ENCODE data around the gene TEX261.
A peak's percentile ranks its signal among the peaks of the same experiment; 100 is the strongest.

TEX261 gene

GRCh38 chr2:70985956-70986355 is 8.7 kb downstream of the TEX261 start:
- no peaks in the 10 kb centered on the region for H3K27me3 ChIP-seq
- H3K4me1 ChIP-seq (ENCODE audit: control insufficient read depth in 1 of 2, insufficient read depth in 1 of 2, low read depth in 1 of 2, low read length in 1 of 2), result peaks cover 0 to 8% of the 10 kb centered on the region in 2 experiments
- H3K27ac ChIP-seq, result no peak overlapping the region
- peaks cover 55% of the 10 kb centered on the region for H3K36me3 ChIP-seq
- no peaks in the 10 kb centered on the region for H3K9me3 ChIP-seq
- TF ChIP-seq CTCF (IDR thresholded peaks at IDR 0.05), result no peak
- H3K4me3 ChIP-seq (ENCODE audit: low read depth in 1 of 2, low read length in 1 of 2), result no peak overlapping the region

DNA sequence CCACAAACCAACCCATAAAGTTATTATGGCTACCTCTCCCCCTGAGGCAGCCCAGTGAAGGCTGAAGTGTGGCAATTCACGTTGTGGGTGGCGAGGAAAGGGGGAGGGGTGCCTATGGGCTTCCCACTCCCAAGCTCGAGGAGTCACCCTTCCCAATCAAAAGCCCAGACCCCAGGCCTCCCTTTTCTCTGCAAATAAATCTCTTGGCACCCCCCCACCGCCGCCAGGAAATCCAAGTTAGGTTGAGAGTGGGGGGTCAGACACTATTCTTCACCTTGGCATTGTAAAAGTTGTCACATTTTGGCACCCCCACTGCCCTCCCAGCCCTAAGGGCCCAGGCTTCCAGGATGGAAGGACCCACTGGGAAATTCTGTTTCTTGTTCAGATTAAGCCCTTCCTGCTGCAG is 9.4 kb downstream of the TEX261 start:
- H3K4me1 ChIP-seq (ENCODE audit: control insufficient read depth in 1 of 2, insufficient read depth in 1 of 2, low read depth in 1 of 2, low read length in 1 of 2), result peaks cover 0 to 8% of the 10 kb centered on the region in 2 experiments
- H3K9me3 ChIP-seq, result no peaks in the 10 kb centered on the region
- H3K27me3 ChIP-seq, result no peaks in the 10 kb centered on the region
- no peak for TF ChIP-seq CTCF (IDR thresholded peaks at IDR 0.05)
- no peak overlapping the region for H3K27ac ChIP-seq
- H3K36me3 ChIP-seq, result peaks cover 49% of the 10 kb centered on the region
- H3K4me3 ChIP-seq (ENCODE audit: low read depth in 1 of 2, low read length in 1 of 2), result no peak overlapping the region

GRCh38 chr2:70984576-70985282 is 9.9 kb downstream of the TEX261 start:
- Histone ChIP-seq H3K4me3 (ENCODE audit: low read depth in 1 of 2, low read length in 1 of 2) (no peak overlapping the region), H3K36me3 (peaks cover 43% of the 10 kb centered on the region), H3K27ac (no peak overlapping the region), H3K9me3 (no peaks in the 10 kb centered on the region), H3K4me1 (ENCODE audit: control insufficient read depth in 1 of 2, insufficient read depth in 1 of 2, low read depth in 1 of 2, low read length in 1 of 2) (peaks cover 0 to 8% of the 10 kb centered on the region in 2 experiments), H3K27me3 (peaks cover 2% of the 10 kb centered on the region)
- TF ChIP-seq CTCF (IDR thresholded peaks at IDR 0.05), result peak; percentile 78

GRCh38 chr2:70984228-70984575 is 10.5 kb downstream of the TEX261 start:
- H3K27ac ChIP-seq, result no peak overlapping the region
- H3K9me3 ChIP-seq, result no peaks in the 10 kb centered on the region
- peaks cover 38% of the 10 kb centered on the region for H3K36me3 ChIP-seq
- H3K27me3 ChIP-seq, result peaks cover 8% of the 10 kb centered on the region
- no peak for TF ChIP-seq CTCF (IDR thresholded peaks at IDR 0.05)
- no peak overlapping the region for H3K4me3 ChIP-seq (ENCODE audit: low read depth in 1 of 2, low read length in 1 of 2)
- H3K4me1 ChIP-seq (ENCODE audit: control insufficient read depth in 1 of 2, insufficient read depth in 1 of 2, low read depth in 1 of 2, low read length in 1 of 2), result peaks cover 0 to 9% of the 10 kb centered on the region in 2 experiments

- H3K4me3 ChIP-seq (ENCODE audit: low read depth in 1 of 2, low read length in 1 of 2), result no peak overlapping the region
- peaks cover 1 to 14% of the 10 kb centered on the region in 2 experiments for H3K4me1 ChIP-seq (ENCODE audit: control insufficient read depth in 1 of 2, insufficient read depth in 1 of 2, low read depth in 1 of 2, low read length in 1 of 2)
- peaks cover 33% of the 10 kb centered on the region for H3K36me3 ChIP-seq
- no peaks in the 10 kb centered on the region for H3K9me3 ChIP-seq
- no peak overlapping the region for H3K27ac ChIP-seq
- H3K27me3 ChIP-seq, result peaks cover 13% of the 10 kb centered on the region
- no peak for TF ChIP-seq CTCF (IDR thresholded peaks at IDR 0.05)
Observed at GRCh38 chr2:70983506-70984227, 11.0 kb downstream of the TEX261 start.
